GM19025 (cell line): ENCODE measurements around the gene TEX26.

Experiments used
- ATAC-seq: cut with Tn5 transposase; IDR thresholded peaks from one replicate; pipeline ENCODE4 v1.9.1; 2021; ENCODE audit warnings: mild to moderate bottlenecking, low read depth, moderate library complexity; ENCODE audit not compliant: unreplicated experiment

Gene TEX26

GRCh38 chr13:30972888-30973377 lies 40.5 kb downstream of the TEX26 start:
- no peak for ATAC-seq

- no peak for ATAC-seq
Measured at GRCh38 chr13:30974350-30974749, 41.9 kb downstream of the TEX26 start.

DNA sequence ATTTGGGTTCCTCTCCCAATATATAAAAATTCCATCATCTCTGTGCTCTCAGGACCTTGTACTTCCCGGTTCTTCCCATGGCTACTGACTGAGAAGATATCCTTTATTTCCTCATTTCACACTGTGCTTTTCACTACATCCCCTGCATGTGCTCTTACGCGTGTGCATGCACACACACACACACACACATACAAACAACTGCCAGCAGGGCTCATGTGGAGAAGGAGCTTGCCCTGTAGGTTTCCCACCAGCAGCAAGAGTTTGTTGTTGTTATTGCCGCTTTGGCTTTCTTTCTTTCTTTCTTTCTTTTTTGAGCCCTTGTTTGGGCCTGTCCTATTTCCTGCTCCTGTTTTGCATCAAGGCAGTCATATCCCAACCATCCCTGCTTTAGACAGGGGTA lies 43.6 kb downstream of the TEX26 start:
- no peak for ATAC-seq

DNA sequence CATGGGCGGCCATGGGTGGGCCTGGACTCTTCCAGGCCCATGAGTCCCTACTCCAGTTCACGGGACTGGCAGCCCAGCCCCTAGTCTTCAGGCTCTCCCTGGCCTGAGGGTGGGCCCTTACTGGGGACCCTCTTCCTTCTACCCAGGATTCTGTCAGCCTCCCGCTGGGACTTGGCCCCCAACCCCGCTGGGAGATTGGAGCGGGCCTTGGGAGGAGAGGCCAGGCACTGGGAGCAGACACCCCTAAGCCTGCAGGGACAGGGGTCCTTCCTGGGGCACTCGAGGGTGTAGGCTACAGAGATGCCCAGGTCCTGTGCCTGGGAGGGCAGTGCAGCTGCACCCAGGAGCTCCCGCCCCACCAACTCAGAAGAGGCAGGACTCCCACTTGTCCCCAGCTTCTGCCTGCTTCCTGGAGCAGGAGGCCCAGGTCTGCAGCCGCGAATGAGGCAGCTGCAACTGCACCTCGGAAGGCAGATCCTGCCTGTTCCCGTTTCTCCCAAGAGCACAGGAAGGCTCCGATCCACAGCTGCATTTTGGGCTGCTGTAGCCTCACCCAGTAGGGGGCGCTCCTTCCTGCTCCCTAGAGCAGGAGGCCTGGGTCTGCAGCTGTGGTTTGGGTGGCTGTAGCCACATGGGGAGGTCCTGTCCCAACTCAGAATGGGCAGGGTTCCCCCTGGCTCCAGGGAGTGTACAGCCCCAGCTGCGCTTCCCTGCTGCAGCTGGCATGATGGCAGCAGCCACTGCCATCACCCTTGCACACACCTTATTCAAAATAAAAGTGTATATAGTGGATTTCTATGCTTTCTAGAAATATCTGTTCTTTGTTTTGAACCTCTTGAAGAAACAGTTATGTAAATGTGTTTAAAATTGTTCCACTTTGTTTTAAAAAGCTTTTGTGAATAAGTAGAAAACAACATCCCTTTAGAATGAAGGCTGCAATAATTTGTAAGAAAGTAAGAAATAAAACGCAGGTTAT lies 46.8 kb downstream of the TEX26 start:
- ATAC-seq: no peak

DNA sequence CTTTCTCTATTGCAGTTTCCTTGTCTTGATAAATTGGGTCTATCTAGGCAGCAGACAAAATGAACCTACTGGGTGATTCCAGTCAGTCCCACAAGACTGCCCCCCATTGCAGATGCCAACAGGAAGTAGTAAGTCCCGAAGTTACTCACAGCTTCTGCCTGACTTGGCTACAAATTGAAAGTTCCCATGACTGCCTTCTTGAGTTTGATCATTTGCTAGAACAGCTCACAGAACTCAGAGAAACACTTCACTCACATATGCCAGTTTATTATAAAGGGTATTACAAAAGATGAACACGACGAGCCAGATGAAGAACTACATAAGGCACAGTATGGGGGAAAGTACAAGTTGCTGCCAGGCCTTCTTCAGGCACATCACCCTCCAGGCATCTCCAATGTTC lies 50.0 kb downstream of the TEX26 start:
- ATAC-seq: no peak

- no peak for ATAC-seq
Measured at GRCh38 chr13:30982906-30983305, 50.5 kb downstream of the TEX26 start.

DNA sequence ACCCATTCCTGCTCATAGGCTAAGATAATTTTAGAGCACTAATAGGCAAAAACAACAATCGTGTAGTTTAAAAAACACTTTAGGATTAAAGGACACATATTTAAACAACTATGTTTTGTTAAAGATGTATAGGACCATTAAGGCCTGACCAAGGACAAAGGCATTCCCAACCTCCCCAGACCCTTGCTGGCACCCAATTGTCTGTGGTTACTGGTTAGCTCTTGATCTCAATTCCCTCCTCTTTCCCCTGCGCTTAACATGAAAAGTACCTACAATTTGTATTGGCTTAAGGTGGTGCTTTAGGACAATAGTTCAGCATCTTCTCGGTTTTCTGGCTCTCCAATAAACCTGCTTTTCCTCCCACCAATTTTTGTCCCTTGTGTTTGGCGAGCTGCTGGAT lies 51.0 kb downstream of the TEX26 start:
- no peak for ATAC-seq

DNA sequence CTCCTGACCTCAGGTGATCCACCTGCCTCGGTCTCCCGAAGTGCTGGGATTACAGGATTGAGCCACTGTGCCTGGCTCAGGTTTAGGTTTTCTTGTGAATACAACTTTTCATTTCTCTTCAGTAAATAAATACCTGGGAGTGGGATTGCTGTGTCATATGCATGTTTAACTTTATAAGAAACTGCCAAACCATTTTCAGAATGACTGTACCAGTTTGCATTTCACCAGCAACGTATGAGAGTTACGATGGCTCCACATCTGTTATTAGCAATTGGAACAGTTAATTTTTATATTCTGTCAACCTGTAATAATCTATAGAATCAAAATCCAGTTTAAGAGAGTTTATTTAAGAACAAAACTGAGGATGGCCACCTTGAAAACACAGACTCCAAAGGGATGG lies 52.2 kb downstream of the TEX26 start:
- peak; percentile 69 for ATAC-seq

- ATAC-seq: no peak
Measured at GRCh38 chr13:30985637-30986205, 53.3 kb downstream of the TEX26 start.

DNA sequence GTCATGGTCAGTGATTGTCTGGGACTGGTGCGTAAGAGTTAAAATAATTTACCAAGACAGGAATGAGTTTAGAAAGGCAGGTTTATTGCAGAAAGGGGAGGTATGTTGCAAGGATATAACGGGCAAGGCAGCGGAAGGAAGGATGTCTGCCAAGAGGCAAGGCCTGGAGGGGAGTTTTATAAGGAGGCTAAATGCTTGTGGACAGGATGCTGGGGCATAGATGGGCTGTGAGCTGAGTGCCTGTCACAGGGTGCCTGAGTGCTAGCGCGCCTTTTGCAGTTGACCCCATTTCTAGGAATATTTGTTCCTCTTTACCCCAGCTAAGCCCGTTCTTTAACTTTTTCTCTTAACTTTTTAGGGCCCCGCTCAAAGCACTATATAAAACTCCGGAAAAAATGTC lies 58.7 kb downstream of the TEX26 start:
- ATAC-seq: no peak

DNA sequence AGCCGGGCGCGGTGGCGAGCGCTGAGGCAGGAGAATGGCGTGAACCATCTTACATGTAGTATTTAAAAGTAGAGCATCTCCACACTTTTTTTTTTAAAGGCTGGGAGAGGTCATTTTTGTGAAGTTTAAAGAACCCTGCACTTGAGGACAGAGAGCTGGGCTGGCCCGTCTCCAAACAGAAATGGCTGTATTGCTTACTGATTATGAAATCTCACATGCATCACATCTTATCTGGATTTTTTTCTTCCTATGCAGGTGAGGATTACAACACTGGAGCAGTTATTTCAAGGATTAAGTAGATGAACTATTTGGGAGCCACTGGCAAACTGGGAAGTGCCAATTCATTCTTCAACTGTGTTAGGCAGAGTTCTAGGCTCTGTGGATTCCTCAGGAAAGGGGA lies 59.5 kb downstream of the TEX26 start:
- ATAC-seq: no peak

DNA sequence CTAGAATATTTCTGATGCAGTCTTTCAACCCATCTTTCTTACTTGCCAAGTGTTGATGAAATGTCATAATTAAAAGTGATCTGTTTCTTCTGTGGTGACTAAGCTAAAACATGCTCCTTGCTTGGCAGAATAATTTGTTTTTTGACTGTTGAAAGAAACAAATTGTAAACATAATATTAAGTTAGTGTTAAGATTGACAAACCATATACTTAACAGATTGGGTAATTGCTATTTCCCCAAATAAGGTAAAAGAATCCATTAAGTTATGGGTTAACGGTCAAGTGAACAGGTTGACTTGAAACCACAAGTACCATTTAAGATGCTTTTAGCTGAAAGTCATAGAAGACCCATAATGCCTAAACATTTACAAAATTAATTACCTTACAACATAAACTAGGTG lies 62.9 kb downstream of the TEX26 start:
- no peak for ATAC-seq

DNA sequence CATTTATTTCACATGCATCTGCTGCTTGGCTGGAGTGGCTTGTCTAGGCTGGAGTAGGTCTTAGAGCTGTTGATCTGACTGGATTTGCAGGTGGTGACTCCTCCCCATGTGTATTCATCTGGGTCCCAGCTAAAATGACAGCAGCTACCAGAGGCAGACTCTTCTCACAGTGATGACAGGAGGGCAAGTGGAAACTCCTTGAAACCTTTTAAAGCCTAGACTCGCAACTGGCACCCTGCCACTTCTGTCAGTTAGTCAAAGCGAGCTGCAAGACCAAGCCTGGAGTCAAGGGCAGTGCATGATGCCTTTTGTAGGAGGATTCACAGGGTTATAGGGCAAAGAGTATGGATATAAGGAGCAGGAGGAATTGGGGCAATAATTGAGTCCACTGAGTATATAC lies 65.2 kb downstream of the TEX26 start:
- no peak for ATAC-seq

DNA sequence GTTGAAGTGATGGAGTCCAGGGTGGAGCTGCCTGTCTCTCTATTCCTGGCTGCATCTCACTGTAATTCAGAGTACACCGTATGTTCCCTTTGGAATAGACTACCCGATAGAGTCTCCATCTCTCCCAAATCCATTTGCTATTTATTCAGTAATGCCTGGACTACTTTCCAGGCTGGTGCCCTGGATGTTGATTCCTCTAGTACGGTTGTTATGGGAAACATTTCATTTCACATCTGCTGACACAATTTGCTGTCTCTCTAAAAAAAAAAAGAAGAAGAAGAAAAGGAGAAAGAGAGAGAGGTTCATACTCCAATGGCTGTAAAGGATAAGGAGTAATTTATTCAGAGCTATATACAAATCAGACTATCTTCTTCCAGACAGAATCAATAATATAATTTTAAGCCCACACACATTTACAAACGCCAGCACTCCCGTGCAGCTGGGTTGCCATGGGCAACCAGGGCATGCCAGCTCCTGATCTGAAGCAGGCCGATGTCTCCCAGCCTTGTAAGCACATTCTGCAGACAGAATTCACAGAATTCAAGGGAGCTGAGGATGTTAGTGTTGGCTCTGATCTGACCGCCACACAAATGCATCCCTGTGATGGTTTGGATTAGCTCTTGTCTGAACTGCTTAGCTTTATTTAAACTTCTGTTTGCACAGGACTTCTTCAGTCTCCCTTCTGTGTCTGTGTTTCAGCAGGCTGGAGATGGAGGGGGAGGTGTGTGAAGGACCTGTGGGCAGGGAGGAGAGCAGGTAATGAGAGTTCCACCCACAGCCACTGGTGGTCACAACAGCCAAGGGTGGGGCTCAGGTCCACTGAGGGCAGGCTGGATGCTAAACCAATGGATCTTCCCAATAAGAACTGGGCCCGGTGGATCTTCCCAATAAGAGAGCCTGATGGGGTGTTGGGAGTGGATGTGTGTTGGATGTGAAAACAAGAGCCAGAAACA lies 66.0 kb downstream of the TEX26 start:
- no peak for ATAC-seq

DNA sequence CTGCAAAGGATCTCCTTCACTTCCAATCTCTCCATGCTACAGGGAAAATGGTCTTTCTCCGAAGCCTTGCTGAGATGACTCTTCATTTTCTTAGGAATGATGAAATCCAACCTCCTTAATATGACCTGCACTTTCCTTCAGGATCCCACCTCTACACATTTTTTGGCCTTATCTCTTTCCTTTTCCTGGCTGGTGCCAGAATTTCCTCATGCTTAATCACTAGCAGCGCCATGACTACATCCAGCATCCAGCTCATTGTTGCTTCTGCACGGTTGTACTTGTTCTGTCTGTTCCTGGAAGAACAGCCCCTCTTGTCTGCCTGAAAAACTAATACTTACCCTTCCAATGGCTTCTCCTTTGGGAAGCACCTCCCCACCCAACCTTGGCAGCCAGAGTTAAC lies 68.4 kb downstream of the TEX26 start:
- no peak for ATAC-seq

GRCh38 chr13:31001647-31002046 lies 69.2 kb downstream of the TEX26 start:
- no peak for ATAC-seq

DNA sequence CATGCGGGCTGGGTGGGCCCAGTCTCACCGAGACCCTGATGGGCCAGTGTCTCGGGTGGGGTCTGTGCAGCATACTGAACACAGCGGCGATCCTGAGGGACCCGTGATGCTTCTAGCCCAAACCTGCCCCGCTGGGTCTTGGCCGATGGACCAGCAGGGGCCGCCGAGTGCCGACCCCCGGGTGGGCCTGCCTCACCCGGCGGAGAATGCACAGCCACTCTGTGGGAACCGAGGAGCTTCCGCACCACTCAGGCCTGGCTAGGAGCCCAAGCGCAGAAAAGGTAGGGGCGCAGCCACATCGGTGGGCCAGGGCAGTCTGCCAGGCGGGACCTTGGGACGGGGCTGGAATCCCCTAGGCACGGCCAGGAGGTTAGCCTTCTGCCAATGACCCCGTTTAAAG lies 72.6 kb downstream of the TEX26 start:
- no peak for ATAC-seq

DNA sequence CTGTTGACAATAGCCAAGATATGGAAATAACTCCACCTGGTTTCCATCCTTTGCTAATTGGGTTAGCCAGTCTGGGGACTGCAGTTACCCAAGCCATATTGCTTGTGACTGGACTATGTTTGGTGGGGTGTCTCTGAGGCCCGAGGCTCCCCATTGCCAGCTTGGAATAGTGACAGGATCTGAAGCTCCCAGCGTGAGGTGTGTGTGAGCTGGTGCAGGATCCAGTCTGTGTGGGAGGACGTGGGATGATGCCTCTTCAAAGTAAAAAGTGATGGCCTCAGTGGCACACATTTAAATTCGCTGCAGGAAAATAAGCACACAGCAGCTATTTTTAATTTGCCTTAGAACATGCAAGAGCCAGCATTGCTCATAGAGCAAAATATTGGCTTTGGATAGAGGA lies 75.0 kb downstream of the TEX26 start:
- ATAC-seq: no peak

DNA sequence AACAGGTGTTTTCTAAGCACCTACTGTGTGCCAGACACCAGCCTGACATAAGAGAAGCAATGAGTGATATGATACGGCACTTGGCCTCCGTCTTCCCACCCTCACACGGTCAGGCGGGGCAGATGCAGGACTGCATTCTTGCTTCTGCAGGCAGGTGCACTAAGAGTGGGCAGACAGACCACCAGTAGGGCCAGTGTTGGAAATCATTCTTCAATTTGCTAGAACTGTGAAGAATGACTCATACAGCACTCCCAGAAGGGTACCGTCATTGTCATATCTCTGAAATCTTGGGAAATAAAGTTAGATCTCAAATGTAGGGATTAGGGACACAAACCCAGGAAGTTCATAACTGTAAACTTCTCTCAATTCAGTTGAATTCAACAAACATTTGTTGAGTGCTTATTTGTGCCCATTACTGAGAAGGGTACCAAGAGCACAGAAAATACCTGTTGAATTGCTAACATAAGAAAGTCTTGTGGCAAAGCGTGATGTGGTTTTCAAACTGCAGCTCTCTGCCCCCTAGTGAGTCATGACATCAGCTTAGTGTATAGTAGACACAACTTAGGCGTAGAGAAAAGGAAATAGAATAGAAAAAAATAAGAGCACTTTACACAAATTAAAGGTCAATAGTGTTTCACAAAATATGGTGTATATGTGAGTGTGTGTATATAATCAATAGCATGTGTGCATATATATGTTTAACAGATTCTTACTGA lies 76.1 kb downstream of the TEX26 start:
- no peak for ATAC-seq

DNA sequence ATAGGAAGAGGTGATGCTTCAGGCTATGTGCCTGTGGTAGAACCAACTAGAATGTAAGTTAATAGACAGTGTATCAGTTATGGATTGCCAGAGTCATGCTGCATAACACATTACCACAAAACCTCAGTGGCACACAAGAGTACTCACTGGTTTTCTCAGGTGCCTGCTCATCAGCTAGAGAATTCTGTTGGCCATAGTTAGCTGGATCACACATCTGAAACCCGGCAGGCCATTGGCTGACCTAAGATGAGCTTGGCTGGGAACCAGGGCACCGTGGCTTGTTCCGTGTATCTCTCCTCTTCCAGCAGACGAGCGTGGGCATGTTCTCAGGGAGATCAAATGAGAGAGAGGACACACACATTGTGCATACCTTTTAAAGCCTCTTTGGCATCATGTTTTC lies 76.7 kb downstream of the TEX26 start:
- peak; percentile 57 for ATAC-seq
